ENCODE measurements around the gene SLCO1A2. TPM values are rescaled to one million over a fixed set of nuclear protein-coding genes. Genes with fewer than 3 reads are reported as not detected.

The SLCO1A2 gene
- total RNA-seq, 2 experiments from 2014 or later = not detected

- H3K27ac Mint-ChIP-seq = no peak overlapping the region
- ChIA-PET CTCF (no interaction called here), POLR2A (no interaction called here)
- H3K36me3 Mint-ChIP-seq = no peaks in the 10 kb centered on the region
- intact Hi-C loops (cut with micrococcal nuclease) = no loop called here
- H3K9me3 Mint-ChIP-seq = no peaks in the 10 kb centered on the region
- no peak overlapping the region for H3K4me3 Mint-ChIP-seq
- no peaks in the 10 kb centered on the region for H3K27me3 Mint-ChIP-seq
- no peak for DNase-seq
- no peaks in the 10 kb centered on the region for H3K4me1 Mint-ChIP-seq (ENCODE audit: low read depth)
These were observed 29.1 kb downstream of the SLCO1A2 start for GRCh38 chr12:21305661-21306060.

- ChIA-PET CTCF (no interaction called here), POLR2A (no interaction called here)
- intact Hi-C loops (cut with micrococcal nuclease) = no loop called here
- H3K9me3 Mint-ChIP-seq = no peaks in the 10 kb centered on the region
- H3K27me3 Mint-ChIP-seq = no peaks in the 10 kb centered on the region
- no peak overlapping the region for H3K27ac Mint-ChIP-seq
- H3K36me3 Mint-ChIP-seq = no peaks in the 10 kb centered on the region
- peaks cover 3% of the 10 kb centered on the region for H3K4me1 Mint-ChIP-seq (ENCODE audit: low read depth)
- H3K4me3 Mint-ChIP-seq = no peak overlapping the region
- DNase-seq = no peak
These were observed 34.1 kb downstream of the SLCO1A2 start for GRCh38 chr12:21300632-21301031.

GRCh38 chr12:21296751-21297406, 37.8 kb downstream of the SLCO1A2 start:
- intact Hi-C loops (cut with micrococcal nuclease) = loop anchor here (2.0 kb wide), 1 partner anchor 384 kb away; no protein-coding TSS in a partner anchor
- ChIA-PET POLR2A (no interaction called here), CTCF (interaction anchor here (0.6 to 1.8 kb wide), 7 partner anchors 8 to 1163 kb away, joined by 3 to 7 read pairs (median 4); no protein-coding TSS in a partner anchor)
- Mint-ChIP-seq H3K27me3 (peaks cover 5% of the 10 kb centered on the region), H3K27ac (no peak overlapping the region), H3K4me3 (no peak overlapping the region), H3K9me3 (no peaks in the 10 kb centered on the region), H3K4me1 (ENCODE audit: low read depth) (peaks cover 3% of the 10 kb centered on the region), H3K36me3 (no peaks in the 10 kb centered on the region)
- no peak for DNase-seq

- H3K27ac Mint-ChIP-seq = no peak overlapping the region
These were observed 38.4 kb downstream of the SLCO1A2 start for GRCh38 chr12:21296348-21296747.

GRCh38 chr12:21294176-21294575, 40.5 kb downstream of the SLCO1A2 start:
- intact Hi-C loops (cut with micrococcal nuclease) = no loop called here
- Mint-ChIP-seq H3K4me3 (no peak overlapping the region), H3K4me1 (ENCODE audit: low read depth) (peaks cover 3% of the 10 kb centered on the region), H3K9me3 (no peaks in the 10 kb centered on the region), H3K27me3 (peaks cover 5% of the 10 kb centered on the region), H3K27ac (no peak overlapping the region), H3K36me3 (no peaks in the 10 kb centered on the region)
- ChIA-PET POLR2A (no interaction called here), CTCF (interaction anchor here (1.0 kb wide), 1 partner anchor 388 kb away, joined by 3 read pairs; no protein-coding TSS in a partner anchor)
- DNase-seq = no peak

More at GRCh38 chr12:21296348-21296747, 38.4 kb downstream of the SLCO1A2 start:
- ChIA-PET POLR2A (no interaction called here), CTCF (interaction anchor here (0.6 to 1.8 kb wide), 7 partner anchors 8 to 384 kb away, joined by 3 to 7 read pairs (median 4); no protein-coding TSS in a partner anchor)
- H3K27me3 Mint-ChIP-seq = peaks cover 5% of the 10 kb centered on the region
- DNase-seq = no peak
- peaks cover 3% of the 10 kb centered on the region for H3K4me1 Mint-ChIP-seq (ENCODE audit: low read depth)
- no peak overlapping the region for H3K4me3 Mint-ChIP-seq
- H3K36me3 Mint-ChIP-seq = no peaks in the 10 kb centered on the region
- intact Hi-C loops (cut with micrococcal nuclease) = loop anchor here (2.0 kb wide), 1 partner anchor 384 kb away; no protein-coding TSS in a partner anchor
- no peaks in the 10 kb centered on the region for H3K9me3 Mint-ChIP-seq

- no peaks in the 10 kb centered on the region for H3K9me3 Mint-ChIP-seq
- H3K36me3 Mint-ChIP-seq = no peaks in the 10 kb centered on the region
- peaks cover 5% of the 10 kb centered on the region for H3K27me3 Mint-ChIP-seq
- no peak overlapping the region for H3K27ac Mint-ChIP-seq
- intact Hi-C loops (cut with micrococcal nuclease) = no loop called here
- DNase-seq = no peak
- peaks cover 3% of the 10 kb centered on the region for H3K4me1 Mint-ChIP-seq (ENCODE audit: low read depth)
- ChIA-PET POLR2A (no interaction called here), CTCF (interaction anchor here (1.5 kb wide), 1 partner anchor 63 kb away, joined by 5 read pairs; no protein-coding TSS in a partner anchor)
- H3K4me3 Mint-ChIP-seq = no peak overlapping the region
These were observed 42.6 kb downstream of the SLCO1A2 start for GRCh38 chr12:21292111-21292510.

GRCh38 chr12:21289698-21290097, 45.0 kb downstream of the SLCO1A2 start:
- Mint-ChIP-seq H3K36me3 (no peaks in the 10 kb centered on the region), H3K9me3 (no peaks in the 10 kb centered on the region), H3K4me1 (ENCODE audit: low read depth) (no peaks in the 10 kb centered on the region), H3K27ac (no peak overlapping the region), H3K4me3 (no peak overlapping the region), H3K27me3 (peaks cover 5% of the 10 kb centered on the region)
- no peak for DNase-seq
- POLR2A ChIA-PET = no interaction called here
- CTCF ChIA-PET = no interaction called here
- intact Hi-C loops (cut with micrococcal nuclease) = no loop called here

- no peak overlapping the region for H3K4me3 Mint-ChIP-seq
- H3K4me1 Mint-ChIP-seq (ENCODE audit: low read depth) = no peaks in the 10 kb centered on the region
- H3K36me3 Mint-ChIP-seq = no peaks in the 10 kb centered on the region
- DNase-seq = no peak
- intact Hi-C loops (cut with micrococcal nuclease) = no loop called here
- no peaks in the 10 kb centered on the region for H3K9me3 Mint-ChIP-seq
- H3K27me3 Mint-ChIP-seq = peaks cover 17% of the 10 kb centered on the region
- POLR2A ChIA-PET = no interaction called here
- H3K27ac Mint-ChIP-seq = no peak overlapping the region
- CTCF ChIA-PET = interaction anchor here (0.9 kb wide), 1 partner anchor 19 kb away, joined by 3 read pairs; no protein-coding TSS in a partner anchor
These were observed 57.9 kb downstream of the SLCO1A2 start for GRCh38 chr12:21276826-21277225.

GRCh38 chr12:21265932-21266331, 68.8 kb downstream of the SLCO1A2 start:
- DNase-seq = no peak
- CTCF ChIA-PET = no interaction called here
- H3K27me3 Mint-ChIP-seq = peaks cover 7% of the 10 kb centered on the region
- intact Hi-C loops (cut with micrococcal nuclease) = no loop called here
- H3K27ac Mint-ChIP-seq = no peak overlapping the region
- no peaks in the 10 kb centered on the region for H3K36me3 Mint-ChIP-seq
- H3K9me3 Mint-ChIP-seq = peaks cover 2% of the 10 kb centered on the region
- no peaks in the 10 kb centered on the region for H3K4me1 Mint-ChIP-seq (ENCODE audit: low read depth)
- POLR2A ChIA-PET = no interaction called here
- H3K4me3 Mint-ChIP-seq = no peak overlapping the region

GRCh38 chr12:21264232-21264631, 70.5 kb downstream of the SLCO1A2 start:
- intact Hi-C loops (cut with micrococcal nuclease) = no loop called here
- Mint-ChIP-seq H3K4me1 (ENCODE audit: low read depth) (no peaks in the 10 kb centered on the region), H3K9me3 (peaks cover 6% of the 10 kb centered on the region), H3K27ac (no peak overlapping the region), H3K27me3 (peaks cover 4% of the 10 kb centered on the region), H3K36me3 (no peaks in the 10 kb centered on the region), H3K4me3 (no peak overlapping the region)
- ChIA-PET POLR2A (no interaction called here), CTCF (no interaction called here)
- no peak for DNase-seq

GRCh38 chr12:21257172-21257571, 77.5 kb downstream of the SLCO1A2 start:
- peaks cover 3% of the 10 kb centered on the region for H3K27me3 Mint-ChIP-seq
- H3K4me1 Mint-ChIP-seq (ENCODE audit: low read depth) = no peaks in the 10 kb centered on the region
- CTCF ChIA-PET = no interaction called here
- intact Hi-C loops (cut with micrococcal nuclease) = no loop called here
- no peak overlapping the region for H3K4me3 Mint-ChIP-seq
- peaks cover 8% of the 10 kb centered on the region for H3K9me3 Mint-ChIP-seq
- POLR2A ChIA-PET = no interaction called here
- DNase-seq = no peak
- no peak overlapping the region for H3K27ac Mint-ChIP-seq
- H3K36me3 Mint-ChIP-seq = no peaks in the 10 kb centered on the region

- no peaks in the 10 kb centered on the region for H3K4me1 Mint-ChIP-seq (ENCODE audit: low read depth)
- H3K27me3 Mint-ChIP-seq = no peaks in the 10 kb centered on the region
- intact Hi-C loops (cut with micrococcal nuclease) = no loop called here
- H3K27ac Mint-ChIP-seq = no peak overlapping the region
- ChIA-PET POLR2A (no interaction called here), CTCF (interaction anchor here (0.6 kb wide), 1 partner anchor 446 kb away, joined by 3 read pairs; no protein-coding TSS in a partner anchor)
- H3K4me3 Mint-ChIP-seq = no peak overlapping the region
- H3K36me3 Mint-ChIP-seq = no peaks in the 10 kb centered on the region
- DNase-seq = no peak
- peaks cover 2% of the 10 kb centered on the region for H3K9me3 Mint-ChIP-seq
These were observed 82.6 kb downstream of the SLCO1A2 start for GRCh38 chr12:21252070-21252469.

GRCh38 chr12:21248679-21249078, 86.0 kb downstream of the SLCO1A2 start:
- intact Hi-C loops (cut with micrococcal nuclease) = loop anchor here (2.0 kb wide), 1 partner anchor 430 kb away; no protein-coding TSS in a partner anchor

More at GRCh38 chr12:21248679-21249078, 86.0 kb downstream of the SLCO1A2 start:
- H3K4me3 Mint-ChIP-seq = no peak overlapping the region
- DNase-seq = no peak
- H3K27me3 Mint-ChIP-seq = no peaks in the 10 kb centered on the region
- CTCF ChIA-PET = interaction anchor here (0.5 to 2.2 kb wide), 8 partner anchors 9 to 741 kb away, joined by 3 to 17 read pairs (median 3); no protein-coding TSS in a partner anchor
- no peaks in the 10 kb centered on the region for H3K4me1 Mint-ChIP-seq (ENCODE audit: low read depth)
- no peak overlapping the region for H3K27ac Mint-ChIP-seq
- no peaks in the 10 kb centered on the region for H3K9me3 Mint-ChIP-seq
- POLR2A ChIA-PET = no interaction called here
- H3K36me3 Mint-ChIP-seq = no peaks in the 10 kb centered on the region
